Activated naive CD8-positive, alpha-beta T cell treated with anti-CD3 and anti-CD28 coated beads for 36 hours (primary cell): Measurements from ENCODE around the gene IGFN1. TPM values are rescaled to one million over a fixed set of nuclear protein-coding genes. Genes with fewer than 3 reads are reported as not detected.
"Not testable (repeated sequence)": the region's sequence is repeated elsewhere in the genome, so short reads cannot be mapped to it uniquely, and the experiment has no call there.

Source experiments
- DNase-seq: peaks from one replicate; pipeline ENCODE4 v3.0.0; 2021
- H3K27ac Mint-ChIP-seq: one replicate; pipeline ENCODE4 v1.8.0; 2022; ENCODE audit warnings: mild to moderate bottlenecking, moderate library complexity, mixed read lengths
- H3K27me3 Mint-ChIP-seq: one replicate; pipeline ENCODE4 v1.8.0; 2022; ENCODE audit warnings: mild to moderate bottlenecking, mixed read lengths
- H3K36me3 Mint-ChIP-seq: one replicate; pipeline ENCODE4 v1.8.0; 2021; ENCODE audit warnings: mild to moderate bottlenecking, mixed read lengths
- H3K4me1 Mint-ChIP-seq: one replicate; pipeline ENCODE4 v1.8.0; 2021; ENCODE audit warnings: mixed read lengths
- H3K4me3 Mint-ChIP-seq: one replicate; pipeline ENCODE4 v1.8.0; 2022; ENCODE audit warnings: mild to moderate bottlenecking, moderate library complexity, mixed read lengths
- H3K9me3 Mint-ChIP-seq: one replicate; pipeline ENCODE4 v1.8.0; 2022; ENCODE audit warnings: mixed read lengths
- total RNA-seq, 2 experiments: library from RNA; stranded (reverse); gene quantifications; one replicate each; pipeline ENCODE4 v1.2.3, GENCODE V29; 2021

IGFN1 gene
- total RNA-seq, 2 experiments from 2014 or later, result not detected

GRCh38 chr1:201252944-201253371 lies 62.3 kb downstream of the IGFN1 start:
- Mint-ChIP-seq H3K4me3 (no peak overlapping the region), H3K36me3 (no peaks in the 10 kb centered on the region), H3K27me3 (peaks cover 3% of the 10 kb centered on the region), H3K9me3 (no peaks in the 10 kb centered on the region), H3K4me1 (no peaks in the 10 kb centered on the region), H3K27ac (no peak overlapping the region)
- DNase-seq, result no peak

GRCh38 chr1:201253411-201253810 lies 62.8 kb downstream of the IGFN1 start:
- Mint-ChIP-seq H3K27me3 (peaks cover 3% of the 10 kb centered on the region), H3K4me1 (no peaks in the 10 kb centered on the region), H3K36me3 (no peaks in the 10 kb centered on the region)

GRCh38 chr1:201253906-201254624 lies 63.4 kb downstream of the IGFN1 start:
- Mint-ChIP-seq H3K27ac (no peak overlapping the region), H3K4me3 (no peak overlapping the region), H3K4me1 (no peaks in the 10 kb centered on the region), H3K9me3 (no peaks in the 10 kb centered on the region), H3K27me3 (peaks cover 3% of the 10 kb centered on the region), H3K36me3 (no peaks in the 10 kb centered on the region)
- DNase-seq, result no peak

More at GRCh38 chr1:201253411-201253810, 62.8 kb downstream of the IGFN1 start:
- Mint-ChIP-seq H3K9me3 (no peaks in the 10 kb centered on the region), H3K27ac (no peak overlapping the region), H3K4me3 (no peak overlapping the region)
- no peak for DNase-seq

GRCh38 chr1:201254625-201255478 lies 64.2 kb downstream of the IGFN1 start:
- Mint-ChIP-seq H3K4me1 (no peaks in the 10 kb centered on the region), H3K27me3 (peaks cover 3% of the 10 kb centered on the region), H3K27ac (no peak overlapping the region), H3K4me3 (no peak overlapping the region), H3K36me3 (no peaks in the 10 kb centered on the region), H3K9me3 (no peaks in the 10 kb centered on the region)
- peak; percentile 68 for DNase-seq

GRCh38 chr1:201255479-201256362 lies 65.1 kb downstream of the IGFN1 start:
- peaks cover 7% of the 10 kb centered on the region for H3K27me3 Mint-ChIP-seq
- no peaks in the 10 kb centered on the region for H3K9me3 Mint-ChIP-seq
- H3K36me3 Mint-ChIP-seq, result no peaks in the 10 kb centered on the region
- H3K27ac Mint-ChIP-seq, result no peak overlapping the region
- DNase-seq, result no peak
- H3K4me3 Mint-ChIP-seq, result no peak overlapping the region
- no peaks in the 10 kb centered on the region for H3K4me1 Mint-ChIP-seq

GRCh38 chr1:201258132-201258531 lies 67.5 kb downstream of the IGFN1 start:
- not testable (repeated sequence) for H3K27me3 Mint-ChIP-seq, H3K27ac Mint-ChIP-seq, H3K36me3 Mint-ChIP-seq, H3K4me1 Mint-ChIP-seq, H3K4me3 Mint-ChIP-seq, DNase-seq, H3K9me3 Mint-ChIP-seq

- Mint-ChIP-seq H3K27ac (no peak overlapping the region), H3K9me3 (no peaks in the 10 kb centered on the region), H3K4me3 (no peak overlapping the region), H3K4me1 (no peaks in the 10 kb centered on the region), H3K36me3 (no peaks in the 10 kb centered on the region), H3K27me3 (peaks cover 6% of the 10 kb centered on the region)
- no peak for DNase-seq
These were observed 68.2 kb downstream of the IGFN1 start for GRCh38 chr1:201258763-201259230.

GRCh38 chr1:201259476-201260235 lies 69.0 kb downstream of the IGFN1 start:
- no peak for DNase-seq
- Mint-ChIP-seq H3K27me3 (peaks cover 6% of the 10 kb centered on the region), H3K4me1 (no peaks in the 10 kb centered on the region), H3K36me3 (no peaks in the 10 kb centered on the region), H3K4me3 (peak overlapping the region; percentile 13), H3K9me3 (no peaks in the 10 kb centered on the region), H3K27ac (no peak overlapping the region)

- Mint-ChIP-seq H3K4me3 (no peak overlapping the region), H3K27me3 (peaks cover 6% of the 10 kb centered on the region), H3K9me3 (no peaks in the 10 kb centered on the region), H3K27ac (no peak overlapping the region), H3K4me1 (no peaks in the 10 kb centered on the region), H3K36me3 (no peaks in the 10 kb centered on the region)
- no peak for DNase-seq
These were observed 69.6 kb downstream of the IGFN1 start for GRCh38 chr1:201260236-201260590.

- Mint-ChIP-seq H3K4me3 (no peak overlapping the region), H3K4me1 (no peaks in the 10 kb centered on the region), H3K9me3 (no peaks in the 10 kb centered on the region), H3K27me3 (peaks cover 6% of the 10 kb centered on the region), H3K27ac (no peak overlapping the region), H3K36me3 (no peaks in the 10 kb centered on the region)
- no peak for DNase-seq
These were observed 70.2 kb downstream of the IGFN1 start for GRCh38 chr1:201260648-201261311.

- H3K4me1 Mint-ChIP-seq, result no peaks in the 10 kb centered on the region
- H3K27me3 Mint-ChIP-seq, result peaks cover 6% of the 10 kb centered on the region
- no peak overlapping the region for H3K27ac Mint-ChIP-seq
- H3K9me3 Mint-ChIP-seq, result no peaks in the 10 kb centered on the region
- H3K4me3 Mint-ChIP-seq, result no peak overlapping the region
- H3K36me3 Mint-ChIP-seq, result no peaks in the 10 kb centered on the region
- DNase-seq, result no peak
These were observed 71.3 kb downstream of the IGFN1 start for GRCh38 chr1:201261771-201262547.

GRCh38 chr1:201262963-201263608 lies 72.5 kb downstream of the IGFN1 start:
- no peaks in the 10 kb centered on the region for H3K36me3 Mint-ChIP-seq
- H3K9me3 Mint-ChIP-seq, result no peaks in the 10 kb centered on the region
- no peaks in the 10 kb centered on the region for H3K4me1 Mint-ChIP-seq
- DNase-seq, result no peak
- no peak overlapping the region for H3K4me3 Mint-ChIP-seq
- H3K27me3 Mint-ChIP-seq, result peaks cover 9% of the 10 kb centered on the region
- no peak overlapping the region for H3K27ac Mint-ChIP-seq

- Mint-ChIP-seq H3K4me1 (no peaks in the 10 kb centered on the region), H3K9me3 (no peaks in the 10 kb centered on the region), H3K27ac (no peak overlapping the region), H3K27me3 (peaks cover 10% of the 10 kb centered on the region), H3K4me3 (no peak overlapping the region), H3K36me3 (no peaks in the 10 kb centered on the region)
- DNase-seq, result no peak
These were observed 73.4 kb downstream of the IGFN1 start for GRCh38 chr1:201264072-201264471.
